NCI-H2196 (cell line): ENCODE results near the gene PROX1.

ENCODE experiments used
- DNase-seq: peaks from one replicate; lab custom pipeline; 2025; ENCODE audit not compliant: unreplicated experiment; lab: John Stamatoyannopoulos, UW

The PROX1 gene

GRCh38 chr1:213987927-213988506, at the start of gene PROX1:
Gene PROX1, plus strand, starts transcription at chr1:213987973. Its CDS starts 8,563 bp downstream, at chr1:213996536.
- peak; percentile 73 for DNase-seq

DNA sequence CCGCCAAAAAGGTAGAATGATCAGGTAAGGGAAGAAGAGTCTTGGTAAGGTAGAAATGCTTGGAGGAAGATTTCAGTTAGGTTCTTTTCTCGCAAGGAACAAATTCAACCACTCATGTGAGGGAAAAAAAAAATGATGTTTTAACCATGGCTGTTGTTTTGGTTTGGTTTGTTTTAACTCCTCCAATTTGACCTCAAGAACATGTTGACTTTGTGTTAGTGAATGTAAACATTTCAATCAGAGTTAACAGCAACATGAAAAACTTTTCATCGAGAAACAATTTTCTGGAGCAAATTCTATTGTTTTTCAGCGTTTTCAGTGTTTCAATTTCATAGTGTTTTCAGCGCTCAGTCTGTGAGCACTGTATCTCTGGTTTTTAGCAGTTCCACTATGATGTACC, 49.0 kb upstream of the PROX1 start:
- DNase-seq: no peak

DNA sequence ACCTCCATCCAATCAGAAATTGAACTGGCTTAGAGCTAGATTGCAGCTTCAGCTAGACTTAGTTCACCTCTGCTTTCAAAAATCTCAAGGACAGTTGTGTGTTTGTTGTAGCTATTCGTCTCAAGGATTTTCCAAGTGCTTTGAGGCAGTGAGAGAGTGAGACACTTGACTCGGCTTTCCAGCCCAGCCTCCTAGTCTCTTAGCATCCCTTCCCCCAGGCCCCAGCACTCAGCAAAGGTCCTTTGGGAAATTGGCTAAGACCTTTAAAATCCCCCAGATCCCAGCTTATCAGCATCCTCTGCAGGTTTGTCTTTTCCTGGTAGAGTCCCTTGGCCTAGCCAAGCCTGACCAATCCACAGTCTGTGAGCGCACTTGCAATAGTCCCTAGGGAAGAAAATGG, 47.9 kb upstream of the PROX1 start:
- DNase-seq: no peak

DNA sequence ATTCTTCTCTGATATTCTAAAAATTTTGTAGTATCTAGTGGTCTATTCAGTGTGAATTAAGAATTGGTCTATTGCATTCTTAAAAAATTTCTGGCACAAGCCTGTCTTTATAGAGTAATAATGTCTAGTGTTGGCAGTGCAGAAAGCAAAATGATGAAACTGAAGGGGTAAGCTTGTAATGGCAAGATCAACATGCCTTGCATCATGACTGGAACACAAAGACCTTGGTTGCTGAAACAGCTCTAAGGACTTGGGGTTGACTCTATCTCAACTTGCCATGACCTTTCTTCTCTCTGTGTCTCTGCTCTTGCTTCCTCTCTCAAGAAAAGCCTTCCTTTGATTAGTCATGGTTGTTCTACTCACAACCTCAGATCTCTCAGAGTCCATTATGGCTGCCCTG, 46.8 kb upstream of the PROX1 start:
- DNase-seq: no peak

GRCh38 chr1:213942061-213942460, 45.7 kb upstream of the PROX1 start:
- DNase-seq: no peak

GRCh38 chr1:213947200-213947801, 40.5 kb upstream of the PROX1 start:
- DNase-seq: no peak

GRCh38 chr1:213951876-213952275, 35.9 kb upstream of the PROX1 start:
- no peak for DNase-seq

DNA sequence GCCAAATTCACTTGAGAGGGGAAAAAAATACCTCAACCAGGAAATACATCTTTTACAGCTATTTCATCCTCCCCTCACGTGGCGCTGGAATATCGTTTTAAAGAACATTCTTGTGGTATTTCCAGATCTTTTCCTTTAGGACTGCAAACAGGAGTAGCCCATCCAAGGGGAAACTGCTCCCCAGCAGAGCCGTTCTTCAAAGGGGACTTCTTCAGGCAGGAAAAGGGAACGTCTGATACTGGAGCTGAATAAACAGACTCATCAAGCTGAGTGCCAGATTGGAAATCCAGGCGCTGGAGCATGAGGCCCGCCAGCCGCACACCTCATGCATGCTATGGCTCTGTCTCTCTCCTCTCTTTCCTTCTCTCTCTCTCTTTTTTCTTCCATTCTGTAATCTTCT, 34.0 kb upstream of the PROX1 start:
- DNase-seq: no peak

- DNase-seq: no peak
These were observed 31.4 kb upstream of the PROX1 start for GRCh38 chr1:213956295-213956770.

GRCh38 chr1:213958346-213958745, 29.4 kb upstream of the PROX1 start:
- DNase-seq: no peak

DNA sequence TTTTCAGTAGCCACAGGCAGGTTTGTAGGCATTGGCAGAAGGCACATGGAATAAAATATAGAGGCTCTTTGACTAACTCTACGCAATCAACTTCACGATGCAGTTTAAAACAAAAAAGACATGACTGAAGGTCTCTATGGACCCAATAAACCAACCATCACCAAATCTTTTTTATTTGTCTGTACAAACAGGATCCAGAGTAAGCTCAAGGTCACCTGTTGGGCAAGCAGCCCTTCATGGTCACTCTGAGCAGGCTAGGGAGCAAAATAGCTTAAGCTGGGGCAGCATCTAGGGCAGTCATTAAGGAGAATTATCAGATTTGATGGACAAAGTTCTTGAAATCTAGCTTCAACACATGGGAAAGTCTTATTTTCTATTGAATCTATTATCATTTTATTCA, 26.8 kb upstream of the PROX1 start:
- DNase-seq: no peak

- no peak for DNase-seq
These were observed 25.3 kb upstream of the PROX1 start for GRCh38 chr1:213962508-213962907.

- no peak for DNase-seq
These were observed 21.7 kb upstream of the PROX1 start for GRCh38 chr1:213966122-213966521.

DNA sequence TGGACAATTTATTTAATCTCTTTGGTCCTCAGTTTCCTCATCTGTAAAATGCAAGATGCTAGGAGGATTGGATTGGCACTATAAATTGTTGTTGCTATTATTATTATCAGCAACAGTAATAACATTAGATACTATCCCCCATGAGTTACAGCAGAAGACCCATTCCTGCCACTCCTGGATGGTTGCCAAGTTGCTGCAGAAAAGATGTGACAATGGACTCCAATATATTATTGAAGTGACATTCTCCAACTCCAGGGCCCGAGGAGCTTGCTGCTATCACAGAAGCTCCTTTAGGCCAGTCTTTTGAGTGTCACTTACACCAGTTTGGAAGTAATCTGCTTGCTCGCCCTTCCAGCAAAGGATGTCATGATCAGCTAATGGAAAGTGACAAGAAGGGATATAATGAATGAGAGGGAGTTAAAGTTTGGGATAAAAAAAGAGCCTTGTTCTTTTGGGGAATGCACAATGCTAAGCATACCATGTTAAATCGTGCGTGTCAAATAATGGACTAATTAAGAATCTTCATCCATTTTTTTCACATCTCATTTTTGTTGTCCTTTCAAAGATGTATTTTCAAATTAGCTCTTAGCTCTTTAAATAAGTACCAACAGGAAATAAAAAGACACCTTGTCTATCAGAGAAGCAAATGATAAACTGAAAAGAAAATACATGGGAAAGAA, 19.5 kb upstream of the PROX1 start:
- no peak for DNase-seq

DNA sequence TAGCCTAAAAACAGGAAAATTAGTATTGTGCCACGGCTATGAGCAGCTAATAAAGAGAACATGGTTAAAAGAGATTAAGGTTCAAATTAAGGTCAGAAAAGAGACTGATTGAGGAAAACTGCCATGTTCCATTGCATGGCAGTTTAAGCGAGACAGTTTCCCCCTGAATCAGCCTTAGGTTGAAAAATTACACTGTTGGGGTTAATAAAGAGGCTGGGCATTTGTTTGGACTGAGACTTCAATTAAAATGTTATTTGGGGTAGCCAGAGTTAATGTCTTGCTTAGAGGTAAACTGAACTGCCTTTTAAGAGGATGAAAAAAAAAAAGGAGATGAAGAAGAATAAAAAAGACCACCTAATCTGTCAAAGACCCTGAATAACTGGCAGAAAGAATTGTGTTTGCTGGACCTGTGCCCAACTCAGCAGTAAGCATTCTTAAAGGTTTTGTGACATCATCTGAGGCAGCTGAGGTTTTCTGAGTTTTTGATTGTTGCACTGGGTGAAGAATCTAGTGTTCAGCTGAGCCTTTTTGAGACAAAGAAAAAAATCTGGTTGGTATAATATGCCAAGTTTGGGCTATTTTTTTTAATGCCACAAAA, 17.7 kb upstream of the PROX1 start:
- no peak for DNase-seq

GRCh38 chr1:213972141-213972540, 15.6 kb upstream of the PROX1 start:
- DNase-seq: no peak

DNA sequence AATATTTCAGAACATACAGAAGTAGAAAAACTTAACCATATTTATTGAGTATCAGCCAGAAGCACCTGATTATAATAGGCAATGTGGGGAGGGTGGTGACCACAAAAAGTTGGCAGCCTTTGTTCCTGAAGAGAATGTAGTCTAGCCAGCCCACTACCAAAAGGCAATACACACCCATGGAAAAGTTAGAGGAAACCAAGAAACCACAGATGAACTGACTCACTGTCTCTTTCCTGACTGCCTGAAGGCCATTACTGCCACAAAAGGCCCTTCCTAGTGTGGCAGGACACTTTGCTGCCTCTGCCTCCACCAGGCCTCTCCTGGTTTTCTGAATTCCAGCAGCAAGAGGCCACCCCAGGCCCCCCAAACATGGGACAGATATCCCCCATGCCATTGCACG, 14.6 kb upstream of the PROX1 start:
- no peak for DNase-seq

DNA sequence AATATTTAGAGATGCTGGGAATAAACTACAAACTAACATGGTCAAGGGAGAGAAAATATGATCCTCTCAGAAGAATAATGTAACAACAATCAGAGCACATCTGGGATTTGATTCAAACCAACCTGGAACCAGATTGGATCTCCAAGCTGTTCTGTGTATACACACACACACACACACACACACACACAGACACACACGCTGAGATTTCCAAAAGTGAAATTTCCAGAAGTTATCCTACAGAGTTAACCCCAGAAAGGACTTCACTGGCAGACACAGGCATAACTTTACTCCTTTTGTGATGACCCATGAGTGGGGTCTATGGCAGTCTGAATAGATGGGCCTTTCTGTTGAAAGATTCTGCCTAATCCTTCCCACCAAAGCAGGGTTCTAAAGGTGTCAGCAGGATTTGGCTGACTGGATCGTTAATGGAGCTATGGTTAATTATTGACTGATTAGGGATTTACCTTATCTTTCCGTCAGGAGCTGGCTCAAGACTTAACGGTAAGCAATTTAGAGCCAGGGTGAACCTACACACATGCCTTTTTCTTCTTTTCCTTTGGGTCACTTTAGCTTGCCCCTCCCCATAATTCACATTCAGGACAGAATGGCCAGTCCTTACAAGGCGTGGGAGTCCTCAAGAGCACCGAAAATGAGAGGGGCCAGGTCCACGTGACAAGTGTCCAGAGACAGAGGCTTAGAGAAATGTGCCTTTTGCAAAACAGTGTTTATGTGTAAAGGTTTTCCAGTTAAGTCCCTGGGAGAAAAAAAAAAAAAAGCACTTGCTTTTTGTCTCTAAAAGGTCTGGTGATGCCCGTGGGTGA, 10.9 kb upstream of the PROX1 start:
- no peak for DNase-seq

- no peak for DNase-seq
These were observed 10.3 kb upstream of the PROX1 start for GRCh38 chr1:213977486-213977842.

DNA sequence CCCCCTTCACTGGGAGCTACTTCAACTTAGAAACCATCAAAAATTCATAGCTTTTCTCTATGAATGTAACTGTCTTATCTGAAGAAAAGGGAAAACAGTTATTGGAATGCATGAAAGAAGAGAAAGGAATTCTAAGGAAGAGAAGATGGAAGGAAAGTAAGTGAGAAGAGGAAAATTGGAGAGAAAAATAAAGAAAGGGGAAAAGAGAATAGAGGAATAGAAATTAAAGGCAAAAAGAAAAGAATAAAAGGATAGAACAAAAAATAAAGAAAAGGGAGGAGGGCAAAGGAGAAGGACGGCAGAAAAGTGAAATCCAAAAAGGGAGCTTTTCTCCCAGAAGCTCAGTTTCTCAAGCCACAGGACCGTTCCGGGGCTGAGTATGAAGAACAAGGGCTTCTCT, 9.9 kb upstream of the PROX1 start:
- DNase-seq: no peak
